SK-N-SH treated with all-trans-retinoic acid at 6 μM for 48 hours (cell line): Measurements from ENCODE around the gene CHTF18.

Experiments
- ATAC-seq: fragments of 200-7000 bp; cut with Tn5 transposase; 3 replicates; pipeline ENCODE4 v1.9.1; 2020; ENCODE audit warnings: mild to moderate bottlenecking, moderate library complexity
- ARNTL ChIP-seq: fragments of 450-650 bp; formaldehyde crosslinking; IDR thresholded peaks from 2 replicates; pipeline ENCODE4 v1.5.0; 2020; ENCODE audit warnings: low read depth, mild to moderate bottlenecking, moderate library complexity, borderline replicate concordance
- CSDC2 ChIP-seq: fragments of 250-450 bp; sonication (Bioruptor Pico); IDR thresholded peaks from 2 replicates; pipeline ENCODE4 v1.5.0; 2020; ENCODE audit warnings: mild to moderate bottlenecking, moderate library complexity
- ESRRG ChIP-seq: fragments of 250-450 bp; sonication (Bioruptor Pico); IDR thresholded peaks from 2 replicates; pipeline ENCODE4 v1.6.1; 2021; ENCODE audit warnings: mild to moderate bottlenecking
- GLIS3 ChIP-seq: fragments of 250-450 bp; sonication (Bioruptor Pico); IDR thresholded peaks from 2 replicates; pipeline ENCODE4 v1.5.0; 2020; ENCODE audit warnings: mild to moderate bottlenecking, moderate library complexity
- ISL1 ChIP-seq: fragments of 250-450 bp; sonication (Bioruptor Pico); IDR thresholded peaks from 2 replicates; pipeline ENCODE4 v2.1.2; 2022; ENCODE audit warnings: mild to moderate bottlenecking, moderate library complexity
- OSR1 ChIP-seq: fragments of 250-450 bp; sonication (Bioruptor Pico); IDR thresholded peaks from 2 replicates; pipeline ENCODE4 v1.8.0; 2022; ENCODE audit warnings: moderate library complexity, mild to moderate bottlenecking, inconsistent platforms
- PATZ1 ChIP-seq: fragments of 250-450 bp; sonication (Bioruptor Pico); IDR thresholded peaks from 2 replicates; pipeline ENCODE4 v1.8.0; 2020; ENCODE audit warnings: mild to moderate bottlenecking, moderate library complexity, borderline replicate concordance
- PPARA ChIP-seq: fragments of 250-450 bp; sonication (Bioruptor Pico); IDR thresholded peaks from 2 replicates; pipeline ENCODE4 v1.5.0; 2020; ENCODE audit warnings: mild to moderate bottlenecking, borderline replicate concordance
- SNAI2 ChIP-seq: fragments of 250-450 bp; sonication (Bioruptor Pico); IDR thresholded peaks from 2 replicates; pipeline ENCODE4 v1.5.0; 2020; ENCODE audit warnings: mild to moderate bottlenecking, moderate library complexity
- TCF4 ChIP-seq: fragments of 250-450 bp; sonication (Bioruptor Pico); IDR thresholded peaks from 2 replicates; pipeline ENCODE4 v1.8.0; 2021; ENCODE audit warnings: mild to moderate bottlenecking, moderate library complexity, borderline replicate concordance
- TOX ChIP-seq: fragments of 250-450 bp; sonication (Bioruptor Pico); IDR thresholded peaks from 2 replicates; pipeline ENCODE4 v1.8.0; 2021; ENCODE audit warnings: mild to moderate bottlenecking, moderate library complexity, borderline replicate concordance
- ZFP3 ChIP-seq: fragments of 250-450 bp; sonication (Bioruptor Pico); IDR thresholded peaks from 2 replicates; pipeline ENCODE4 v1.5.0; 2020; ENCODE audit warnings: mild to moderate bottlenecking, moderate library complexity
- ZNF565 ChIP-seq: fragments of 450-650 bp; formaldehyde crosslinking; conservative IDR thresholded peaks from 2 replicates; pipeline ENCODE4 v1.5.0; 2020; ENCODE audit warnings: low read depth, mild to moderate bottlenecking, moderate library complexity
- ZNF8 ChIP-seq: fragments of 450-650 bp; formaldehyde crosslinking; IDR thresholded peaks from 2 replicates; pipeline ENCODE4 v1.5.0; 2020; ENCODE audit warnings: mild to moderate bottlenecking, moderate library complexity
- TF ChIP-seq, protein P1 (sequence below): fragments of 250-450 bp; sonication (Bioruptor Pico); IDR thresholded peaks from 2 replicates; pipeline ENCODE4 v1.5.0; 2020; ENCODE audit warnings: mild to moderate bottlenecking, moderate library complexity
- TF ChIP-seq, protein P2 (sequence below): fragments of 250-450 bp; sonication (Bioruptor Pico); IDR thresholded peaks from 2 replicates; pipeline ENCODE4 v1.5.1; 2021; ENCODE audit warnings: mild to moderate bottlenecking, moderate library complexity

The CHTF18 gene

DNA sequence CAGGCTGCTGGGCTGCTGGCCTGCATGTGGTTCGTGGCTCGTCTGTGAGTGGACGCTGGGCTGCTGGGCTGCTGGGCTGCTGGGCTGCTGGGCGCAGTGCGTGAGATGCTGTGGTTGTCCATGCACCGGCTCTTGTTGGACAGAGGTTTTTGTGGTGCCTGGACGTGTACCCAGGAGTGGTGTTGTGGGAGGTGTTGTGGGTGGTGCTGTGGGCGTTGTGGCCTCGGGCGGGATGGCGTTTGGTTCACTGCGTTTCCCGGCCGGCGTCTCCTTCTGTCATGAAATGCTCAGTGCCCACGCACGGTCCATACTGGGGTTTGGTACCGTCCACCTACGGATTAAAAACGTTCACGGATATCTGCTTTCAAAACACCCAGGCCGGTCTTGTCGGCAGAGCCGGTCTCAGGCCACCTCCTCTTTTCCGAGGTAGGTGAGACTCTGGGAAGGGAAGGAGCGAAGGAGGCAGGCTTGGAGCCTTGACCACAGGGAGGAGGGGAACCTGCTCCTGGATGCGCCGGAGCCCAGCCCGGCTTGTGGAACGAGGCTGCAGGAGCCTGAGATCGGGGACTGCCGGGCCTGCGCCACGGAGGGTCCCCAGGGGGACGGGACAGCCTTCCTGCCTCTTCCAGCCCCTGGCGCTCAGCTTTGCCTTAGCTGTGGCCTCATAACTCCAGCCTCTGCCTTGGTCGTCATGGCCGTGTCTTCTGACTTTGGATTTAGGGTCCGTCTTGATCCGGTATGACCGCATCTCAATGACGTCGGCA is 41.9 kb downstream of the CHTF18 start:
- no peak for ATAC-seq
- no peak for TF ChIP-seq ZNF565
- TF ChIP-seq OSR1 (CRISPR knock-in tag), result no peak
- TF ChIP-seq, protein P1, sequence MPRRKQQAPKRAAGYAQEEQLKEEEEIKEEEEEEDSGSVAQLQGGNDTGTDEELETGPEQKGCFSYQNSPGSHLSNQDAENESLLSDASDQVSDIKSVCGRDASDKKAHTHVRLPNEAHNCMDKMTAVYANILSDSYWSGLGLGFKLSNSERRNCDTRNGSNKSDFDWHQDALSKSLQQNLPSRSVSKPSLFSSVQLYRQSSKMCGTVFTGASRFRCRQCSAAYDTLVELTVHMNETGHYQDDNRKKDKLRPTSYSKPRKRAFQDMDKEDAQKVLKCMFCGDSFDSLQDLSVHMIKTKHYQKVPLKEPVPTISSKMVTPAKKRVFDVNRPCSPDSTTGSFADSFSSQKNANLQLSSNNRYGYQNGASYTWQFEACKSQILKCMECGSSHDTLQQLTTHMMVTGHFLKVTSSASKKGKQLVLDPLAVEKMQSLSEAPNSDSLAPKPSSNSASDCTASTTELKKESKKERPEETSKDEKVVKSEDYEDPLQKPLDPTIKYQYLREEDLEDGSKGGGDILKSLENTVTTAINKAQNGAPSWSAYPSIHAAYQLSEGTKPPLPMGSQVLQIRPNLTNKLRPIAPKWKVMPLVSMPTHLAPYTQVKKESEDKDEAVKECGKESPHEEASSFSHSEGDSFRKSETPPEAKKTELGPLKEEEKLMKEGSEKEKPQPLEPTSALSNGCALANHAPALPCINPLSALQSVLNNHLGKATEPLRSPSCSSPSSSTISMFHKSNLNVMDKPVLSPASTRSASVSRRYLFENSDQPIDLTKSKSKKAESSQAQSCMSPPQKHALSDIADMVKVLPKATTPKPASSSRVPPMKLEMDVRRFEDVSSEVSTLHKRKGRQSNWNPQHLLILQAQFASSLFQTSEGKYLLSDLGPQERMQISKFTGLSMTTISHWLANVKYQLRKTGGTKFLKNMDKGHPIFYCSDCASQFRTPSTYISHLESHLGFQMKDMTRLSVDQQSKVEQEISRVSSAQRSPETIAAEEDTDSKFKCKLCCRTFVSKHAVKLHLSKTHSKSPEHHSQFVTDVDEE (CRISPR knock-in tag), result no peak
- TF ChIP-seq ZFP3, result no peak
- TF ChIP-seq GLIS3 (CRISPR knock-in tag), result no peak
- TF ChIP-seq CSDC2 (CRISPR knock-in tag), result no peak
- TF ChIP-seq ESRRG, result no peak
- no peak for TF ChIP-seq TCF4 (CRISPR knock-in tag)
- TF ChIP-seq PATZ1 (CRISPR knock-in tag), result no peak
- TF ChIP-seq ZNF8 (CRISPR knock-in tag), result no peak

GRCh38 chr16:830871-831570 is 42.6 kb downstream of the CHTF18 start:
- no peak for TF ChIP-seq PPARA
- ATAC-seq, result no peak

- no peak for ATAC-seq
- TF ChIP-seq, protein P2, sequence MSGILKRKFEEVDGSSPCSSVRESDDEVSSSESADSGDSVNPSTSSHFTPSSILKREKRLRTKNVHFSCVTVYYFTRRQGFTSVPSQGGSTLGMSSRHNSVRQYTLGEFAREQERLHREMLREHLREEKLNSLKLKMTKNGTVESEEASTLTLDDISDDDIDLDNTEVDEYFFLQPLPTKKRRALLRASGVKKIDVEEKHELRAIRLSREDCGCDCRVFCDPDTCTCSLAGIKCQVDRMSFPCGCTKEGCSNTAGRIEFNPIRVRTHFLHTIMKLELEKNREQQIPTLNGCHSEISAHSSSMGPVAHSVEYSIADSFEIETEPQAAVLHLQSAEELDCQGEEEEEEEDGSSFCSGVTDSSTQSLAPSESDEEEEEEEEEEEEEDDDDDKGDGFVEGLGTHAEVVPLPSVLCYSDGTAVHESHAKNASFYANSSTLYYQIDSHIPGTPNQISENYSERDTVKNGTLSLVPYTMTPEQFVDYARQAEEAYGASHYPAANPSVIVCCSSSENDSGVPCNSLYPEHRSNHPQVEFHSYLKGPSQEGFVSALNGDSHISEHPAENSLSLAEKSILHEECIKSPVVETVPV (CRISPR knock-in tag), result no peak
- TF ChIP-seq ZNF565 (no peak), ESRRG (no peak), ARNTL (CRISPR knock-in tag) (no peak), ZNF8 (CRISPR knock-in tag) (no peak), ISL1 (CRISPR knock-in tag) (no peak), TCF4 (CRISPR knock-in tag) (no peak), TOX (CRISPR knock-in tag) (no peak)
These were observed 43.4 kb downstream of the CHTF18 start for GRCh38 chr16:831571-832413.

GRCh38 chr16:832652-833336 is 44.4 kb downstream of the CHTF18 start:
- ATAC-seq, result no peak
- no peak for TF ChIP-seq CSDC2 (CRISPR knock-in tag)
- TF ChIP-seq ISL1 (CRISPR knock-in tag), result no peak
- no peak for TF ChIP-seq SNAI2 (CRISPR knock-in tag)
- TF ChIP-seq, protein P1 (CRISPR knock-in tag), result no peak
- TF ChIP-seq PPARA, result no peak
- no peak for TF ChIP-seq ZNF565
- TF ChIP-seq, protein P2 (CRISPR knock-in tag), result no peak
- no peak for TF ChIP-seq ESRRG
- TF ChIP-seq, all 23 proteins: peak for 0
